GM23248 (cell line): ENCODE results near the gene CCDC127. TPM values are rescaled to one million over a fixed set of nuclear protein-coding genes. Genes with fewer than 3 reads are reported as not detected.
"Not testable (repeated sequence)": the region's sequence is repeated elsewhere in the genome, so short reads cannot be mapped to it uniquely, and the experiment has no call there.

Experiments used
- DNase-seq: peaks from one replicate; pipeline ENCODE4 v3.0.0-alpha.2; 2015
- H2AFZ ChIP-seq: fragments of 200-600 bp; sonication (generic); 2 replicates; pipeline ENCODE4 v1.6.1; 2016; ENCODE audit warnings: antibody characterized with exemption
- H3F3A ChIP-seq: fragments of 200-600 bp; sonication (generic); 2 replicates; pipeline ENCODE4 v1.6.1; 2016; ENCODE audit warnings: mild to moderate bottlenecking, antibody characterized with exemption, mixed run types; ENCODE audit not compliant: insufficient read depth
- H3K27ac ChIP-seq: fragments of 200-600 bp; sonication (generic); 2 replicates; pipeline ENCODE4 v1.5.1; 2016; ENCODE audit warnings: mild to moderate bottlenecking
- H3K27me3 ChIP-seq: fragments of 200-600 bp; sonication (generic); replicated peaks from 2 replicates; pipeline ENCODE4 v1.6.1; 2016; ENCODE audit warnings: mild to moderate bottlenecking; ENCODE audit not compliant: insufficient read depth
- H3K36me3 ChIP-seq: fragments of 200-600 bp; sonication (generic); 2 replicates; pipeline ENCODE4 v1.6.1; 2016; ENCODE audit warnings: low read depth, mild to moderate bottlenecking
- H3K4me1 ChIP-seq: fragments of 200-600 bp; sonication (generic); 2 replicates; pipeline ENCODE4 v1.6.1; 2016; ENCODE audit warnings: mild to moderate bottlenecking; ENCODE audit not compliant: insufficient read depth
- H3K4me2 ChIP-seq: fragments of 200-600 bp; sonication (generic); one replicate; pipeline ENCODE4 v1.6.1; 2016; ENCODE audit warnings: mild to moderate bottlenecking; ENCODE audit not compliant: unreplicated experiment
- H3K4me3 ChIP-seq: fragments of 200-600 bp; sonication (generic); 2 replicates; pipeline ENCODE4 v1.5.1; 2016; ENCODE audit warnings: mild to moderate bottlenecking
- H3K79me2 ChIP-seq: fragments of 200-600 bp; sonication (generic); 2 replicates; pipeline ENCODE4 v1.6.1; 2016; ENCODE audit warnings: mild to moderate bottlenecking; ENCODE audit not compliant: insufficient read depth
- H3K9ac ChIP-seq: fragments of 200-600 bp; sonication (generic); 2 replicates; pipeline ENCODE4 v1.6.1; 2016; ENCODE audit warnings: mild to moderate bottlenecking
- H3K9me2 ChIP-seq: fragments of 200-600 bp; sonication (generic); 2 replicates; pipeline ENCODE4 v1.6.1; 2016; ENCODE audit warnings: mixed run types, mild to moderate bottlenecking, moderate library complexity; ENCODE audit not compliant: insufficient read depth
- H3K9me3 ChIP-seq: fragments of 200-600 bp; sonication (generic); one replicate; pipeline ENCODE4 v1.6.1; 2017; ENCODE audit warnings: low read depth
- H4K20me1 ChIP-seq: fragments of 200-600 bp; sonication (generic); 2 replicates; pipeline ENCODE4 v1.6.0; 2016; ENCODE audit not compliant: insufficient read depth
- EZH2 ChIP-seq: fragments of 200-600 bp; sonication (generic); IDR thresholded peaks from 2 replicates; pipeline ENCODE4 v1.6.1; 2018; ENCODE audit warnings: antibody characterized with exemption, mild to moderate bottlenecking; ENCODE audit not compliant: insufficient read depth, poor library complexity, severe bottlenecking
- EZH2phosphoT487 ChIP-seq: fragments of 200-600 bp; sonication (generic); IDR thresholded peaks from 2 replicates; pipeline ENCODE4 v1.6.1; 2018; ENCODE audit warnings: antibody characterized with exemption, moderate library complexity, mild to moderate bottlenecking, low read depth; ENCODE audit not compliant: insufficient read depth
- WGBS, 2 experiments: methylation state at CpG; one replicate each; pipeline ENCODE4 v1.1.6; 2015 to 2017; ENCODE audit warnings: low lambda C conversion rate in 2 of 2, low coverage in 1 of 2; ENCODE audit errors: missing lambda C conversion rate in 2 of 2; 5-methylcytosine and 5-hydroxymethylcytosine counted together
- in situ Hi-C: fragments of 300-500 bp; cut with MboI; formaldehyde crosslinking; loops from 2 replicates; pipeline ENCODE4 v1.15.0; 2020
- polyA plus RNA-seq: library from polyadenylated mRNA; unstranded; fragments of >200 nt; fragmentation: Nextera tagmentation; extraction: Ambion mirVana; gene quantifications from 2 replicates; pipeline ENCODE4 v1.2.1, GENCODE V29; 2016
- total RNA-seq: library from RNA; depleted of rRNA; stranded (reverse); fragments of >200 nt; shearing (Covaris generic); gene quantifications from 2 replicates; pipeline ENCODE4 v1.2.3, GENCODE V29; 2014

CCDC127 gene
- total and polyA plus RNA-seq, 2 experiments from 2014 or later = 6.3 to 11.3 TPM

DNA sequence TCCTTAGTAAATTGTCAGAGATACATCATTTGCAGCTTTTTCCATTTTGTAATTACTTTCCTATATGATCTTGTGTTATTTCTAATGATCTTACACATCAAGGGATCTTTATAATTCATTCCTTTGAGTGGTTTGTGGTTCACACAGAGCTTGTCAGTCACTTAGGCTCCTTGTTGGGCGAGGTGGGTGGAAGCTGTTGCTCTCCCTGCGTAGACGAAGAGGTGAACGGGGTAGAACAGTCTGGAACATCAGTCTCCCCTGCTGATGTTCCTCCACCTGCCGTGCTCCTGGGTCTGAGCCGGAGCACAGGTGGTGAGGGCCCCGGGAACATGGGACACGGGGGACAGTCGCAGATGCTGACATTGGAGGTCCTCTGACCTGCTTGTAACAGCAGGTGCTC is 17.6 kb upstream of the CCDC127 start:
- in situ Hi-C loops = not testable (repeated sequence)

DNA sequence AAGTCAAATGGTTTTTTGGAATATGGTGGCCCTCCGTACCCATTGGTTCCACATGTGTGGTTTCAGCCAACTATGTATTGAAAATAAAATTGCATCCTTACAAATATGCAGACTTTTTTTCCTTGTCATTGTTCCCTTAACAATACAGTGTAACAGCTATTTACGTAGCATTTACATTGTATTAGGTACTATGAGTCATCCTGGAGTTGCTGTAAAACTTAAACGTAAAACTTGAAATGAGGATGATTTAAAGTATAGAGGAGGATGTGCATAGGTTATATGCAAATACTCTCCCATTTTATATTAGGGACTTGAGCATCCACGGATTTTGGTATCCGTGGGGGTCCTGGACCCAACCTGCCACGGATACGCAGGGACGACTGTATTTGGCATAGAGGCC is 16.5 kb upstream of the CCDC127 start:
- Histone ChIP-seq H3K79me2 (peaks cover 5% of the 10 kb centered on the region; the same call in 1 of the 2 replicates), H3K9ac (no peak overlapping the region), H3K4me2 (no peak overlapping the region), H4K20me1 (no peaks in the 10 kb centered on the region), H3K9me3 (no peaks in the 10 kb centered on the region), H3K27me3 (no peaks in the 10 kb centered on the region), H3K36me3 (peaks cover 12% of the 10 kb centered on the region), H2AFZ (no peak overlapping the region), H3K9me2 (no peaks in the 10 kb centered on the region), H3K27ac (no peak overlapping the region), H3F3A (no peaks in the 10 kb centered on the region), H3K4me3 (no peak overlapping the region), H3K4me1 (no peaks in the 10 kb centered on the region)
- in situ Hi-C loops = no loop called here
- WGBS, 2 experiments = 97 to 99% methylated on average over 8 of the region's 8 CpGs
- DNase-seq = no peak
- no peak for TF ChIP-seq EZH2

More for the DNA sequence above, 17.6 kb upstream of the CCDC127 start:
- H3K4me3 ChIP-seq, H3K4me1 ChIP-seq, H3K9me2 ChIP-seq, H2AFZ ChIP-seq, H3K4me2 ChIP-seq, H3K27me3 ChIP-seq, H4K20me1 ChIP-seq, H3K9ac ChIP-seq, DNase-seq, H3K79me2 ChIP-seq, H3K9me3 ChIP-seq, H3K27ac ChIP-seq, H3K36me3 ChIP-seq, H3F3A ChIP-seq: not testable (repeated sequence)
- 88 to 91% methylated on average over 6 to 7 of the region's 9 CpGs for WGBS, 2 experiments

DNA sequence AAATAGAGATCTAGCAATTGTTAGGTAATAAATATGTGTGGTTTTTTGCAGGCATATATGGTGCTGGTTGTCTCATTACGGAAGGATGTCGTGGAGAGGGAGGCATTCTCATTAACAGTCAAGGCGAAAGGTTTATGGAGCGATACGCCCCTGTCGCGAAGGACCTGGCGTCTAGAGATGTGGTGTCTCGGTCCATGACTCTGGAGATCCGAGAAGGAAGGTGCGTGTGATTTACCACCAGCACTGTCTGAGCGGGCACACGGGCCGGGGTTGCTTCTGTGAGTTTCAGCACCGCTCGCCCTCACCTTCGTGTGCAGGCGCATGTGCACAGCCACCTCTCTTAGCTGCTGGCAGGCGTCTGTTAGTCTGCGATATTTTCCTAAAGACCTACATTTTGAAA is 15.5 kb upstream of the CCDC127 start:
- H3K9me2 ChIP-seq, H4K20me1 ChIP-seq, H2AFZ ChIP-seq, H3K9ac ChIP-seq, H3K9me3 ChIP-seq, H3K27ac ChIP-seq, H3K79me2 ChIP-seq, H3F3A ChIP-seq, H3K4me2 ChIP-seq, in situ Hi-C loops, DNase-seq, H3K4me3 ChIP-seq, H3K27me3 ChIP-seq, H3K4me1 ChIP-seq: not testable (repeated sequence)
- H3K36me3 ChIP-seq = peaks cover 22% of the 10 kb centered on the region
- WGBS, 2 experiments = 94 to 96% methylated on average over 20 of the region's 20 CpGs

DNA sequence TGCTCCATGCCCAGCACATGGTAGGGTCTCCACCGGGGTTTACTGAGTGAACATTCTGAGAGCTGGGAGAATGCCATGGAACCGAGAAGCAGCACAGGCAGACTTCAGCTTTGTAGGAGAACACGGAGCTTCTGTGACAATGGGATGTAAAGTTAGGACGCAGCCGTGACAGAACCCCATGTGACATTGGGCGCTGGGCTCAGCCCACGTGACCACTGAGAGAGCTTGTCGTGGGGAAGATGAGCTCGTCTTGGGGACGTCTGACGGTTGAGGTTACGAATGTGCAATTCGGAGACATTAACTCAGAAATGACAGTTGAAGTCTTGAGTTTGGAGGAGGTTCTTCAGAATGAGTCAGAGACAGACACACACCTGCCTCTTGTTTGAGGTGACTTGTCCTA is 13.7 kb upstream of the CCDC127 start:
- no peak for DNase-seq
- no peaks in the 10 kb centered on the region for H3K9me3 ChIP-seq
- H3K4me3 ChIP-seq = no peak overlapping the region
- H3K4me1 ChIP-seq = no peaks in the 10 kb centered on the region
- H3K27me3 ChIP-seq = no peaks in the 10 kb centered on the region
- no peak overlapping the region for H3K4me2 ChIP-seq
- H3K27ac ChIP-seq = no peak overlapping the region
- H4K20me1 ChIP-seq = no peaks in the 10 kb centered on the region
- H3K79me2 ChIP-seq = peaks cover 7% of the 10 kb centered on the region
- no peaks in the 10 kb centered on the region for H3F3A ChIP-seq
- in situ Hi-C loops = no loop called here
- no peak overlapping the region for H3K9ac ChIP-seq
- H3K9me2 ChIP-seq = no peaks in the 10 kb centered on the region
- no peak overlapping the region for H2AFZ ChIP-seq
- WGBS, 2 experiments = 89 to 95% methylated on average over 13 of the region's 13 CpGs
- peaks cover 29% of the 10 kb centered on the region for H3K36me3 ChIP-seq
- TF ChIP-seq EZH2 (no peak), EZH2phosphoT487 (no peak)

DNA sequence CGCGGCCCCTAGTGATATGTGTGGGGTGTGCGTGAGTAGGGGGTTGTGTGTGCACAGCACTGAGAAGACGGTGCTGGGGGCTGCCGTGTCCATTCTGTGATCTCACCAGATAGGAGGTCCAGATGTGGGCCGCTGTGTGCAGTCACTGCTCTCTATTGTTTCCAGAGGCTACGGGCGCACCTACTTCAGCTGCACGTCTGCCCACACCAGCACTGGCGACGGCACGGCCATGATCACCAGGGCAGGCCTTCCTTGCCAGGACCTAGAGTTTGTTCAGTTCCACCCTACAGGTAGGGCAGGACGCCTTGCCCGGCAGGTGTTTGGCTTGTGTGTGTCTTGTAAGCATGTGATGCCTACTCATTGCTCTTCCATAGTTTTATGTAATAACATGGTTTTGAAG is 12.8 kb upstream of the CCDC127 start:
- Histone ChIP-seq H3K4me3 (no peak overlapping the region), H3K9me2 (no peaks in the 10 kb centered on the region), H3K79me2 (peaks cover 13% of the 10 kb centered on the region), H3K27ac (no peak overlapping the region), H3K9ac (no peak overlapping the region), H4K20me1 (no peaks in the 10 kb centered on the region), H3K4me1 (no peaks in the 10 kb centered on the region), H3K36me3 (peaks cover 37% of the 10 kb centered on the region), H2AFZ (no peak overlapping the region), H3F3A (no peaks in the 10 kb centered on the region), H3K9me3 (no peaks in the 10 kb centered on the region), H3K27me3 (no peaks in the 10 kb centered on the region), H3K4me2 (no peak overlapping the region)
- TF ChIP-seq EZH2phosphoT487 = no peak
- no peak for TF ChIP-seq EZH2
- WGBS, 2 experiments = 94 to 97% methylated on average over 14 of the region's 14 CpGs
- in situ Hi-C loops = no loop called here
- no peak for DNase-seq
